GM18867 (cell line): Measurements from ENCODE around the gene MAT1A.
"Not testable (repeated sequence)": the region's sequence is repeated elsewhere in the genome, so short reads cannot be mapped to it uniquely, and the experiment has no call there.

ENCODE experiments used
- ATAC-seq: cut with Tn5 transposase; IDR thresholded peaks from one replicate; pipeline ENCODE4 v1.9.1; 2021; ENCODE audit warnings: mild to moderate bottlenecking, moderate library complexity; ENCODE audit not compliant: unreplicated experiment

The MAT1A gene

DNA sequence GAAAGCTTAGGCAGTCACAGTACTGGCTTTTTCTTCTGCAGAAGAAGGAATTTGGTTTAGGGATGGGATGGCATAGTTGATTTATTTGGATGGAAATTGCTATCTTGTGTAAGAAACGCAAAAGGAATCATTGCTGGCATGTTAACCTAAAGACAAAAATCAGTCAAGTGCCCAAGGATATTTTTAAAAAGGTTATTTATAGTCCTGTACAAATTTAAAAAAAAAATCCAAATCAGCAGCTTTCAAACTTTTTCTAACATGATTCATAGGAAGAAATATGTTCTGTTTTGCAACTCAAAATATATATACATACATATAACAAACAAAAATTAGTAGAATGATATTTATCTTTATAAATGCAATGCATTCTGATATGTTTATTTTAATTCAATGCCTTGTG, 55.6 kb downstream of the MAT1A start:
- ATAC-seq, result not testable (repeated sequence)

DNA sequence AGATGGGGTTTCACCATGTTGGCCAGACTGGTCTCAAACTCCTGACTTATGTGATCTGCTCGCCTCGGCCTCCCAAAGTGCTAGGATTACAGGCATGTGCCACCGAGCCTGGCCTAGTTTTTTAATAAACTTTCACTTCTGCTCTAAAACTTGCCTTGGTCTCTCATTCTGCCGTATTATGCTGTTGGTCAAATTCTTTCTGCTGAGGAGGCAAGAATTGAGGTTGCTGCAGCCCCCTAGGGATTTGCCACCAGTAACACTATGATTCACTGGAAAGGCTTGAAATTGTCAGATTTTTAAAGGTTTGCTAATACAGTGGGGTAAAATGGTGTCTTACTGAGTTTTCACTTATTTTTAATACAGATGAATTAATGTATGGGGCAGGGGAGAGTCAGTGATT, 62.7 kb downstream of the MAT1A start:
- ATAC-seq, result not testable (repeated sequence)

DNA sequence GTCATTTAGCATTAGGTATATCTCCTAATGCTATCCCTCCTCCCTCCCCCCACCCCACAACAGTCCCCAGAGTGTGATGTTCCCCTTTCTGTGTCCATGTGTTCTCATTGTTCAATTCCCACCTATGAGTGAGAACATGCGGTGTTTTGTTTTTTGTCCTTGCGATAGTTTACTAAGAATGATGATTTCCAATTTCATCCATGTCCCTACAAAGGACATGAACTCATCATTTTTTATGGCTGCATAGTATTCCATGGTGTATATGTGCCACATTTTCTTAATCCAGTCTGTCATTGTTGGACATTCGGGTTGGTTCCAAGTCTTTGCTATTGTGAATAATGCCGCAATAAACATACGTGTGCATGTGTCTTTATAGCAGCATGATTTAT, 66.4 kb downstream of the MAT1A start:
- ATAC-seq, result not testable (repeated sequence)
